ENCODE measurements around the gene PRDM10.

DNA sequence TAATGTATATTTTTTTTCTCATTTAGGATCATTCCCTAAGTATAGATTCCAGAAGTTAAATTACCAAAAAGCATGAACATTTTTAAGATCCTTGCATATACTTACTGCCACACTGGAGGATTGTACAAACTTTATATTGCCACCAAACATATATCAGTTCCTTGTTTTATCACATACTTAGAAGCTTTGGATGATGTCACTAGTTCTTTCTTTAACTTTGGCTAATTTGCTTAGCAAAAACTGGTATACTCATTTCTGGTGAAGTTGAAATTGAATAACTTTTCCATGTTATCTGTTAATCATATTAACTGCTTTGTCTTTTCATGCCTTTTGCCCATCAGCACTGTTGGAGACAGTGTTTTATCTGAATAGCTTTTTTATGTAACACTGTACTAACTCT lies 31.6 kb upstream of the PRDM10 start:
- TF ChIP-seq, protein P1, sequence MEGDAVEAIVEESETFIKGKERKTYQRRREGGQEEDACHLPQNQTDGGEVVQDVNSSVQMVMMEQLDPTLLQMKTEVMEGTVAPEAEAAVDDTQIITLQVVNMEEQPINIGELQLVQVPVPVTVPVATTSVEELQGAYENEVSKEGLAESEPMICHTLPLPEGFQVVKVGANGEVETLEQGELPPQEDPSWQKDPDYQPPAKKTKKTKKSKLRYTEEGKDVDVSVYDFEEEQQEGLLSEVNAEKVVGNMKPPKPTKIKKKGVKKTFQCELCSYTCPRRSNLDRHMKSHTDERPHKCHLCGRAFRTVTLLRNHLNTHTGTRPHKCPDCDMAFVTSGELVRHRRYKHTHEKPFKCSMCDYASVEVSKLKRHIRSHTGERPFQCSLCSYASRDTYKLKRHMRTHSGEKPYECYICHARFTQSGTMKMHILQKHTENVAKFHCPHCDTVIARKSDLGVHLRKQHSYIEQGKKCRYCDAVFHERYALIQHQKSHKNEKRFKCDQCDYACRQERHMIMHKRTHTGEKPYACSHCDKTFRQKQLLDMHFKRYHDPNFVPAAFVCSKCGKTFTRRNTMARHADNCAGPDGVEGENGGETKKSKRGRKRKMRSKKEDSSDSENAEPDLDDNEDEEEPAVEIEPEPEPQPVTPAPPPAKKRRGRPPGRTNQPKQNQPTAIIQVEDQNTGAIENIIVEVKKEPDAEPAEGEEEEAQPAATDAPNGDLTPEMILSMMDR (IDR thresholded peaks at IDR 0.05; ENCODE audit: low read depth, low read length) = no peak
- no peak for TF ChIP-seq POLR2A (IDR thresholded peaks at IDR 0.05; ENCODE audit: extremely low read depth, insufficient read length)

Measured in NB4 (cell line).